T47D (cell line): ENCODE data around the gene C19orf12.

ENCODE experiments used
- DNase-seq, 2 experiments: peaks; one replicate each; pipeline versions ENCODE4 v3.0.0 to v3.0.0-alpha.2; 2011 to 2012; ENCODE audit warnings: low read depth in 1 of 2, low spot score in 1 of 2
- JUND ChIP-seq: IDR thresholded peaks from 2 replicates; pipeline ENCODE4 v1.6.1; 2012; ENCODE audit warnings: low read depth
- in situ Hi-C: cut with HindIII; loops from 2 replicates; pipeline ENCODE4 v1.10.0; 2016; ENCODE audit warnings: low sequenced_read_pairs, low pct_unique_long_range_greater_than_20kb

The C19orf12 gene

GRCh38 chr19:29667387-29667783 lies 47.7 kb downstream of the C19orf12 start:
- TF ChIP-seq JUND, result no peak
- in situ Hi-C loops, result no loop called here
- no peak for DNase-seq

- in situ Hi-C loops, result no loop called here
- DNase-seq, result no peak
- TF ChIP-seq JUND, result no peak
Observed at GRCh38 chr19:29666578-29667386, 48.3 kb downstream of the C19orf12 start.

- TF ChIP-seq JUND, result no peak
- no peak for DNase-seq
- in situ Hi-C loops, result no loop called here
Observed at GRCh38 chr19:29665826-29666577, 49.1 kb downstream of the C19orf12 start.

- DNase-seq, result peak; percentile 72 to 86
- no peak for TF ChIP-seq JUND
- in situ Hi-C loops, result no loop called here
Observed at GRCh38 chr19:29665215-29665825, 49.7 kb downstream of the C19orf12 start, which contains the start of gene PLEKHF1. Gene PLEKHF1 (plus strand): TSS chr19:29665461. CDS start chr19:29673840, 8,379 bp downstream.

- no peak for TF ChIP-seq JUND
- in situ Hi-C loops, result no loop called here
- DNase-seq, result no peak
Observed at GRCh38 chr19:29664753-29665214, 50.3 kb downstream of the C19orf12 start.

GRCh38 chr19:29663861-29664752 lies 51.0 kb downstream of the C19orf12 start:
- DNase-seq, result peak in 1 of 2 experiments; percentile 73
- in situ Hi-C loops, result no loop called here
- TF ChIP-seq JUND, result no peak

- DNase-seq, result no peak
- in situ Hi-C loops, result no loop called here
- TF ChIP-seq JUND, result no peak
Observed at GRCh38 chr19:29662604-29663404, 52.3 kb downstream of the C19orf12 start.

GRCh38 chr19:29662278-29662603 lies 52.8 kb downstream of the C19orf12 start:
- no peak for TF ChIP-seq JUND
- in situ Hi-C loops, result no loop called here
- DNase-seq, result no peak

GRCh38 chr19:29660835-29661234 lies 54.2 kb downstream of the C19orf12 start:
- DNase-seq, result no peak
- TF ChIP-seq JUND, result no peak
- in situ Hi-C loops, result no loop called here

- TF ChIP-seq JUND, result no peak
- in situ Hi-C loops, result no loop called here
- DNase-seq, result no peak
Observed at GRCh38 chr19:29658221-29658991, 56.7 kb downstream of the C19orf12 start.
